Esophagus (tissue), 2 donors: ENCODE measurements around the gene MN1. TPM values are rescaled to one million over a fixed set of nuclear protein-coding genes. Genes with fewer than 3 reads are reported as not detected.

ENCODE experiments used
- H3K27ac ChIP-seq, 2 donors: one replicate each; pipeline ENCODE4 v1.5.1; 2013; ENCODE audit warnings: low read depth in 2 of 2, mild to moderate bottlenecking in 2 of 2, inconsistent platforms in 1 of 2, low read length in 1 of 2, moderate library complexity in 1 of 2
- H3K27me3 ChIP-seq, 2 donors: one replicate each; pipeline ENCODE4 v1.6.1; 2013; ENCODE audit warnings: low read length in 2 of 2, control low read depth in 1 of 2, mild to moderate bottlenecking in 1 of 2; ENCODE audit not compliant: insufficient read depth in 2 of 2, control insufficient read depth in 1 of 2
- H3K36me3 ChIP-seq, 2 donors: one replicate each; pipeline ENCODE4 v1.6.1; 2013; ENCODE audit warnings: low read length in 1 of 2; ENCODE audit not compliant: control insufficient read depth in 2 of 2, insufficient read depth in 2 of 2
- H3K4me1 ChIP-seq, 2 donors: one replicate each; pipeline ENCODE4 v1.6.1; 2013; ENCODE audit warnings: low read length in 1 of 2; ENCODE audit not compliant: control insufficient read depth in 2 of 2, insufficient read depth in 2 of 2
- H3K4me3 ChIP-seq, 2 donors: one replicate each; pipeline ENCODE4 v1.5.1; 2013; ENCODE audit warnings: low read length in 2 of 2, mild to moderate bottlenecking in 2 of 2, low read depth in 1 of 2, moderate library complexity in 1 of 2
- H3K9me3 ChIP-seq, 2 donors: one replicate each; pipeline ENCODE4 v1.6.1; 2013; ENCODE audit warnings: mild to moderate bottlenecking in 2 of 2, low read depth in 1 of 2, low read length in 1 of 2, moderate library complexity in 1 of 2; ENCODE audit not compliant: control insufficient read depth in 2 of 2, insufficient read depth in 1 of 2
- WGBS, 2 donors: extraction: QIAGEN DNeasy Blood & Tissue Kit; methylation state at CpG; one replicate each; pipeline ENCODE4 v1.1.7; 2013; 5-methylcytosine and 5-hydroxymethylcytosine counted together
- polyA plus RNA-seq, 2 donors: library from polyadenylated mRNA; stranded (reverse); fragments of 200-250 nt; gene quantifications; one replicate each; pipeline ENCODE4 v1.2.3, GENCODE V29; 2013
- donor health status: healthy with polysubstance abuse.
- donor health status: Bipolar disorder and iron deficiency.

MN1 gene
- polyA plus RNA-seq, 2 donors = 0.94 to 1.5 TPM

- Histone ChIP-seq H3K27ac (no peak overlapping the region), H3K36me3 (no peaks in the 10 kb centered on the region), H3K27me3 (no peaks in the 10 kb centered on the region), H3K4me1 (no peaks in the 10 kb centered on the region), H3K4me3 (no peak overlapping the region), H3K9me3 (peaks cover 0 to 15% of the 10 kb centered on the region in 2 donors)
- WGBS, 2 donors = 63 to 67% methylated on average over 5 of the region's 5 CpGs
Observed at GRCh38 chr22:27698813-27699212, 102.7 kb downstream of the MN1 start.

Other genes starting within 250 kb of the MN1 start
- 10 to 100 TPM; 22.1 to 39.8 TPM for gene PITPNB, start 117.5 kb upstream of the MN1 start, polyA plus RNA-seq